Transverse colon (tissue), 3 donors: ENCODE data around the gene SIK3.

Experiments used
- CTCF ChIP-seq, 5 experiments: fragments of 200-600 bp in 3 of 5; fragments of 450-650 bp in 2 of 5; sonication (generic) in 3 of 5; IDR thresholded peaks; 1 replicate in 2 of 5; 2 replicates in 3 of 5; pipeline ENCODE4 v1.5.1; 2016 to 2017; ENCODE audit warnings: antibody characterized with exemption in 5 of 5, inconsistent platforms in 3 of 5, mild to moderate bottlenecking in 2 of 5, moderate library complexity in 1 of 5
- POLR2A ChIP-seq: fragments of 450-650 bp; IDR thresholded peaks from one replicate; pipeline ENCODE4 v1.6.1; 2016; ENCODE audit warnings: antibody characterized with exemption, mild to moderate bottlenecking, moderate library complexity

- TF ChIP-seq CTCF (IDR thresholded peaks at IDR 0.05) (no peak), POLR2A (no peak)
Measured at GRCh38 chr11:117059611-117060148, 38.5 kb downstream of the SIK3 start.
